HuH-7 (cell line): ENCODE results near the gene KPNA6.
A peak's percentile ranks its signal among the peaks of the same experiment; 100 is the strongest.

ENCODE experiments used
- DNase-seq: peaks from one replicate; pipeline ENCODE4 v3.0.0; 2011; ENCODE audit warnings: low spot score

The KPNA6 gene

GRCh38 chr1:32219022-32219421, 111.2 kb downstream of the KPNA6 start:
- DNase-seq: no peak

GRCh38 chr1:32220746-32221580, 113.1 kb downstream of the KPNA6 start:
- DNase-seq: no peak

GRCh38 chr1:32221581-32221979, 113.7 kb downstream of the KPNA6 start:
- no peak for DNase-seq

- DNase-seq: peak; percentile 91
Observed at GRCh38 chr1:32221980-32222755, 114.3 kb downstream of the KPNA6 start, which contains the start of the genes EIF3I and TMEM234. Gene EIF3I, plus strand, starts transcription at chr1:32222407. Its CDS starts 35 bp downstream, at chr1:32222442. Gene TMEM234, minus strand, starts transcription at chr1:32222353. Its CDS starts 31 bp downstream, at chr1:32222322.

GRCh38 chr1:32223683-32224082, 115.8 kb downstream of the KPNA6 start:
- DNase-seq: no peak

- DNase-seq: no peak
Observed at GRCh38 chr1:32224285-32224684, 116.4 kb downstream of the KPNA6 start.
